GOT3 (cell line): ENCODE data around the gene GPC3.

ENCODE experiments used
- DNase-seq: peaks from one replicate; lab custom pipeline; 2025; ENCODE audit warnings: mixed read lengths; lab: John Stamatoyannopoulos, UW

The GPC3 gene

DNA sequence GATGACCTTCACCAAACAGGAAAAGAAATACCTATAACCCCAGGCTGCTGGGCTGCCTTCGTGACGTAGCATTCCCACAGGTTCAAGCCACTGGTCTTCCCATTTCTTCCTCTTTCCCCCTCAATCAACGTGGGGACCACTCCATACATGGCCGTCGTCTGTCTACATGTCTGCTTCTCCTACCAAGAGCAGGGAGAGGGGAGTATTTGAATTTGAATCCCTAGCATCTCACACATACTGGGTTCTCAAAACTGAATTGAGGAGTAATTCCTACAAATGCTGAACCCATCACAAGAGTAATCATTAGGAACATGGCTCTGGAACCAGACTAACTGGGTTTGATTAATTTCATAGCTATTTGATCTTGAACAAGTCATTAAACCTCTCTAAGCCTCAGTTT is 17.3 kb downstream of the GPC3 start:
- DNase-seq: no peak

DNA sequence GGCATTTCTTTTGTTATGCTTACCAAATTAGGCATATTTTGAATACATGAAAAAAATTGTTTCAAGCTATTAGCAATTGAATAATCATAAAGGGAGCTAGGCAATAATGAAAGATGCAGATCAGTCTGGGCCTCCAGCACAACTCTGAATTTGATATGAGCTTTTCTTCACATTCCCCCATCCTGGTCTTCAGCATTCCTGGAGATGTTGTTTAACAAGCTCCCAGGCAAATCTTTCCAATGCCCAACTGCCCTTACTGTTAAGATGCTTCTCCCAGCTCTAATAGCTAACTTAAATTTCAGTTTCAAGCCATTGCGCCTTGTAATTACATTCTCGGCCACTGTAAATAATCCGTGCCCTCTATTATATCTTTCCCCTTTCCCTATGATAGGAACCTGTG is 19.2 kb downstream of the GPC3 start:
- no peak for DNase-seq

DNA sequence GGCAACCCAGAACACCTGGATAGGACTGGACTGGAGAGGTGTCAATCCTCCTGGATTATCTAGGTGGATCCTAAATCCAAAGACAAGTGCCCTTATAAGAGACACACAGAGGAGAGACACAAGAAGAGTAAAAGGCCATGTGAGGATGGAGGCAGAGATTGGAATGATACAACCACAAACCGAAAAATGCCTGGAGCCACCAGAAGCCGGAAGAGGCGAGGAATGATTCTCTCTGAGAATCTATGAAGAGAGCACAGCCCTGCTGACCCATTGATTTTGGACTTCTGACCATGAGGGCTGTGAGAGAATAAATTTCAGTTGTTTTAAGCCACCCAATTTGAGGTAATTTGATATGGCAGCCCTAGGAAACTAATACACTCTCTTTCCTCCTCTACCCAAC is 20.1 kb downstream of the GPC3 start:
- no peak for DNase-seq

DNA sequence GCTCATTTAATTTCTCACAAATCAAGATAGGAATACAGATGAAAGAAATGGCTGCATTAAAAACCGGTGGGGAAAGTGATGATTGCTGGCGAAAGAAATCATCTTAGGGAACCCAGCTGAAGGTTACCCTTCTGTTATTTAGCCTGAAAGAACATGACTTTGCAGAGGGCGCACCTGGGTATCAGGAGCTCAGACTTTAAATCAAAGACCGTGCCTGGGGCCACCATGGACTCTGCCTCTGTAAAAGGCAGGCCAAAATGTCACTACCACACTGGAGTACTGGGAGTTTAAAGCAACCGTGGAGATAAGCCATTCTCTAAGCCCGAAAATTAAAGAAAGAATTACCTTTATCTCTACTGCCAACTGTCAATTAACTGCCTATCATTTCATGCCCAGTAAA is 24.3 kb downstream of the GPC3 start:
- DNase-seq: no peak

DNA sequence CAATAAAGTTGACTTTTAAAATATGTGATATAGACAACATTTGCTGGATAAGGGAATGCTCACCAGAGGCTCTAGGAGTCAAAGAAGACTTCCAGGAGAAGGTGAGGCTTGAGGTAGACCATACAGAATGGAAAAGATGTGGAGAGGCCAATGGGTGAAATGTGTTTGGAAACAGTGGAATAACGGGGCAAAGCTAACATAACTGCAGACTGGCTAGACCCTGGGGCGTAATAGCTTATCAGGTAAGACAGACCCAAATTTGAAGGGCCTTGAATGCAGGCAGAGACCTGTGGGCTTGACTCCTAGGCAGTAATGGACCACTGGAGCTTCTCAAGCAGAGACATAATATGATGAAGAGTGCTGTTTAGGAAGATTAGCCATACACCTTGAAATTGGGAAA is 25.4 kb downstream of the GPC3 start:
- no peak for DNase-seq

DNA sequence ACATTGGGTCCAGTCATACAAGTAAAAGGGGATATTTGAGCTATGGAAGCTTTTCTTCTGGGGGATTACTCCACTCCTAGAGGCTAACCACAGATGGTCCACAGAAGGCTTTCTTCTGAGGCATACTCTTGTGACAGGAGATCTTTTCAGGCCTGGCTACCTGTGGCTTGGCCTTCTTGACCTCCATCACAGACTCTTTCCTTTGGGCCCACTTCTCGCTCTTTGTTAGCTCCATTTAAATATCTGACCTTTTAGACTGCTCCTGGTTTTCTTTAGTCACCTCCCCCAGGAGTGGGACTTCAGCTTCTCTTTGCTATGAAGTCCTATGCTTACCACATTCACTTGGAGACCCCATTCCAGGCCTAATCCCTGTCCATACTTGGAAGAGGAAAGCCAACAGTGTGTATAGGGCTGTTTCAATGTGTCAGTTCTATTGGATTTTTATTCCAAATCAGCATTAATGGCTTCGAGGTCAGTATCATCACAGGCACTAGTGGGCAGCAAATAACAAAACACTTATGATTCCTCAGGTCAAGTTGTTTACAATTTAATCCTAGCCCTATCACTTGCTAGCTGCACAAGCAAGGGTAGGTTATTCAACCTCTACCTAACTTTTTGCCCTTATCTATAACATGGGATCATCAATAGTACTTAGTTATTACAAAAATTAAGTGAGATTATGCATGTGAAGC is 26.3 kb downstream of the GPC3 start:
- DNase-seq: no peak

DNA sequence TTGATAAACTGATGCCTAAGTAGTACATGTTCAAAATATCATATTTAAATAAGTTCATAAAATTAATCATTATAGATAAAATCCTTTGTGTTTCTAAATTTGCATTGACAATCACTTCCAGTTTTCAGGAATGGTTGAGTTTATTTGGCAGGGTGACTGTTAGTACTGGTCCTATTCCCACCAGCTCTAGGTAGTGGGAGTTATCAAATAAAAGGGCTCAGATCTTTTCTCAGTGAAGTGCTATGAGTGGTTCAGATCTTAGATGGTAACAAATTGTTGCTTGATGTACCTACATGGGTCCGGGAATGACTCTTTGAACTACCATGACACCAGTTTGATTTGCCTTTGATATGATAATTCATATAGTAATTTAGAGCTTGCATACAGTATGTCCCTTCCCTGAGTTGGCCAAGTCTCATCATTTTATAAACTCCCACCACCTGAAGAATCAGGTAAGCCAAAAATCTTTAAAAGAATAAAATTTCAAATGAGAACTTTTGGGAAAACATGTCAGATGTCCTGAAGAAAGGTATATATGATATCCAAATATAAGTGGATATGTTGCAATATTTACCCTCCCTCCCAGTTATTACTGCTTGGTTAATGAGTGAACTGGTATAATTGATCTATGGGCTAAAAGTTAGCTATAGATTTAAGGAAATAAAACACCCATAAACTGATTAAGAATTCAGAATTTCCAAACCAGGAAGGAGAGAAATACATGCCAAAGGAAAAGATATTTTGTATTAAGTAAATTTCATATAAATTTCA is 28.6 kb downstream of the GPC3 start:
- no peak for DNase-seq

DNA sequence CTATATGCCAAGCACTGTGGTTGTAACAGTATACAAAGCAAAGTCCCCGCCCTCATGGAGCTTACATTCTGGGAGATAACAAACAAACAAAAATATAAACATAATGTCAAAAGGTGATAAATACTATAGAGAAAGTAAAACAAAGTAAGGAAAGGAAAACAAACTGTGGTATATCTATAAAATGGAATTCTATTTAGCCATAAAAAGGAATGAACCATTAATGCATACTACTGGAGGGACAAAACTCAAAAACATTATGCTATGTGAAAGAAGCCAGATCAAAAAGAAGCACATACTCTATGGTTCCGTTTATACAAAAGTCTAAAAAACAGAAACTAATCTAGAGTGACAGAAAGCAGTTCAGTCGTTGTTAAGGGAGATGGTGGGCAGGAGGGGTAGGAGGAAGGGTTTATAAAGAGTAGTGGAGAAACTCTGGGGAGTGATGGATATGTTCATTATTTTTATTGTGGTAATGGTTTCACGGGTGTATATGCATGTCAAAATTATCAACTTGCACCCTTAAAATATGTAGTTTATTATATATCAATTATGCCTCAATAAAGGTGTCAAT is 31.5 kb downstream of the GPC3 start:
- no peak for DNase-seq

DNA sequence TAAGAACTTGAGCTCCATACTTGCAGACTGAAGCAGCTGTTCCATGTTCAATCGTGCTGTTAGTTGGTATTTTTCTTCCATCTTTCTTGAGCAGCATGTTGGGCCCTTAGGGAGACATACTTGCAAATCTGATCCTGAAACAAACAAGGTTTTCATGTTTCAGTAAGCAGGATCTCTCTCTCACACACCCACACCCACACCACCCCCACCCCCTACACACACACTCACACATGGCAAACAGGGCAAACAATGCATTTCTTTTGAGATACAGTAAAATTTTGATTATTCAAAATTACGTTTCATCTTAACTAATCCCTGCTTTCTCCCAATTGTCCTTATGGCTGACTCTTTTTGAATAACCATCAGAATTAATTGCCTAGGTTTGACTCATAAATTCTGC is 32.3 kb downstream of the GPC3 start:
- DNase-seq: no peak

DNA sequence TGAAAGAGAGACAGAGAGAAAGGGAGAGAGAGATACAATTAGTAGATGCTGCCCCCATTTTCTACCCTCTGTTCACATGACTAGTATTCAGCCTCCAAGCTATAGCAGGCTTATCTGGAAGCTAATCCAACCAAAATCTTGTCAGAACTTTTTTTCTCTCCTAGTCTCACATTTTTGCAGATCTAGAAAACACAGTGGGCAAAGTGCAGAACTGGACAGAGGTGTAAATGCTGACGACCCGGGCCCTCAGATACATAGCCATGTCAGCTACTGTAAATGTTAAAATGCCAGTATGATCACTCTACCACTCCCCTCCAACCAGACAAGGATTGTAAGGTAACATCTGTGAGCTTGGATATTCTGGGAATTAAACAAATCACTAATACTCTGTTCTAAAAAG is 34.3 kb downstream of the GPC3 start:
- DNase-seq: no peak

DNA sequence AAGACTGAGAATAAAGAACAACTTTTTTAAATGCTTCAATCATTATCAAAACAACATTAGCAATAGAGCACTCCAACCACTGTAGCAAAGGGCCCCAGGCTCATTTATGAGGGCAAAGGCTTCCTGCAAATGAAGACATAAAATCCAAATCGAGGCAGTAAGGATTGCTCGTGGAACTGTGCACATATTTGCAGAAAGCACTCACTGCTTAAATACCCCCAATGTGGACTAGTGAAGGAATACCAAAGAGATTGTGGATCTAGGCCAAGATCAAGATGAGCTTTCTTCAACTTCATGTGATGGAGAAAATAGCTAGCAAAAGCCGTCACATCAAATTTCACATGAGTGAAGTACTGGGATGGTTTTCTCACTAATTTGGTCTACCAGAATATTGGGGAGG is 35.2 kb downstream of the GPC3 start:
- DNase-seq: no peak

DNA sequence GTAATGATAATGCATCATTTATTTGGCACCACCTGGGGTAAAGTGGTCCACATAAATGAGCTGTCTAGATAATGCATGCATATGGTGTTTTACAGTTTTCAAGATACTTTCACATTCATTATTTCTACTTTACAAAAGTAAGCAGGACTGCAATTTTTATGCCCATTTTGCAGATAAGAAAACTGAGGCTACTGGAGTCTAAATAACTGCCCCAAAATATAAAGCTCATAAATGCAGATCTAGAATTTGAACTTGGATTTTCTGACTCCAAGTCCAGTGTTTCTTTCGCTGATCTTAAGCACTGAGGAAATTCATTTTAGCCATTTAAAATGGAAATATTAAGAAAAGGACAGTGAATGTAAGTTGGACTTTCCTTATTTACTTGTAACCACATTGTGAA is 36.5 kb downstream of the GPC3 start:
- DNase-seq: no peak

DNA sequence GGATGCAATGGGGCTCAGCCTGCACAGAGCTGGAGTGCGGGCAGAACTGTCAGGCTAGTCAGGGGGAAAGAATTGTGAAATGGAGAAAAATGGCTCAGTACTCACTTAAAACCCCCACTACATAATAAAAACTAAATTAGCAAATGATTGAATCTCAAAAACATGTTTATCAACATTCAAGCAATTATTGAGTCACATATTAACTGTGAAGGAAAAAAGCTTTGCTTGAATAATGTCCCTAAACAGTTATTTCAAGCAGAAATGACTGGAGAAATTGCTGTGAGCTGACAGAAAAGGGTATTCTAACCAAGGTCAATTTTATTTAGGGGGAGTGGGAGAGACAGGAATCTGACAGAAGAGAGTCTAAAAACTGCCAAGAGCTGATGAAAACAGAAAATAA is 37.4 kb downstream of the GPC3 start:
- DNase-seq: no peak

DNA sequence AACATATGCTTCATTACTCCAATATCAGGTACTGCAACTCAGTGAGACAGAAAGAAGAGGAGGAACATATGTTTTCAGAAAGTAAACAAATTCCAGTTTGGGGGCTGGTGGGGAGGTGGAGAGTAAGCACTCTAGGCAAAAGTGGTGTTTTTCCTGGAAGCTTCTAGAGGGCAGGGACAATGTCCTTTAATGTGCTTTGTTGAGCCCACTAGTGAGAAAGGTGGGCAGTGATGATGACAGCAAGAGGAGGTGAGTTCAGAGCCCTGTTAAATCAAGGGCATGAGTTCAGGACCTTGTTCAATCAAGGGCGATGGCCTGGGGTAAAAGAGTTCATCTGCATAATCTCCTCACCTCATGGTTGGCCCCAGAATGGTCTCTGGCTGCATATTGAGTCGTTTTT is 38.4 kb downstream of the GPC3 start:
- no peak for DNase-seq

DNA sequence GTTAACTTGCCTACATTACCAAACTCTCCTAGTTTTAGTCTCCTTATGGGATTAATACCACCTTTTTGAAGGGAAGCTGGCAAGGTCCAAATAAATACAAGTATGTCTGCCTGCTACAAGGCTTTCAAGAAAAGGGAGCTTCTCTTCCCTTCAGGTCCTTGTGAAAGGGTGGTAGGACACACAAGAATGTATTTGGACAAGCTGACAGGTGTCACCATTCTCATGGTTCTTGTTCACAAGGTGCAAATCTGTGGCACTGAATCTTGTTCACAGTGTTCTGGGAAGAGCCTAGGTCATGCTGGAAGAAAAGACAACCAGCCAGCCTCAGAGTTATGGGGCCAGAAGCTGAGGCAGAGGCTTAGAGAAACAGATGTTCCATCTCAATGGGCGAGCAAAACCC is 41.9 kb downstream of the GPC3 start:
- DNase-seq: no peak

DNA sequence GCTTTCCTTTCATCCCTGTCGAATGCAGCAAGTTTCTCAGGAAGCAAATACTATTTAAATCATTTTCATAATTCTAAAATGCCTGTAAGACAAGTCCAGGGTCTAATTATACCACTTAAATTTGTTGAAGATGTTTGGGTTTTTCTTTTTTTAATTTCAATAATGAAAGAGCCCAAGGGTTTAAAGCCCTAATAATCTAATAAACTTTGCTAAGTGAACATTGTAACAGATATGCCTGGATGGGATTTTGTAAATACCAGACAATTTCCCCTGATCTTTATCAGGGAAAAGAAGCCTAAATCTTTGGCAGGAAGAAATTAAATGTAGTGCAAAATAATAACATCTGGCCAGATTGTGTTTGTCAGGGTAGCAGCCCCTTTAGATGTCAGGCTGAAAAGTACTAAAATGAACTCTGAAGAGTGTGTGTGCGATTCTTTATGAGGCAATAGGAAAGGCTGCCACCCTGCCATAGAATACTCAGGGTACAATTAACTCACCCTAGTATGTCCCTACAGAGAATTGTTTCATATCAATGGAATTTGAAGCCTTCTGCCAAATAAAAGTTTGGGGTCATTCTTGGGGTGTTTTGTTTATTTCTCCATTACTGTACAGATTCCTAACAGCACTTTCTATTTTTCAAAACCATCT is 45.6 kb downstream of the GPC3 start:
- no peak for DNase-seq

DNA sequence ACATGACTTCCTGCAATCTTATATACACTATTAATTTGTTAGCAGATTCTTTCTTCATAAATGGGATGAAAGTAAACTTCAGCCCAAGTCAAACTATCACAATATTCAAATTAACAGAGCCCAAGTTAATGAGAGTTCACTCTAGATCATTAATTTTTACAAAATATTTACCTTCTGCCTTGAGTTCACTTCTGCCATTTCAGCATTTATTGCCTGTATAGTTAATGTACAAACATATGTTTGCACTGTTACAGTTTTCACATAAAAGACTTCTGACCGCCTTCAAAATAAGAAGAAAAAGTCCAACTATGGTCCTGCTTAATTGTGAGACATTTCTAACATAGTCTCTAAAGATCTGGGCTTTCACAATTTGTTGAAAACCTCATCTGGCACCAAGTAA is 46.9 kb downstream of the GPC3 start:
- no peak for DNase-seq

DNA sequence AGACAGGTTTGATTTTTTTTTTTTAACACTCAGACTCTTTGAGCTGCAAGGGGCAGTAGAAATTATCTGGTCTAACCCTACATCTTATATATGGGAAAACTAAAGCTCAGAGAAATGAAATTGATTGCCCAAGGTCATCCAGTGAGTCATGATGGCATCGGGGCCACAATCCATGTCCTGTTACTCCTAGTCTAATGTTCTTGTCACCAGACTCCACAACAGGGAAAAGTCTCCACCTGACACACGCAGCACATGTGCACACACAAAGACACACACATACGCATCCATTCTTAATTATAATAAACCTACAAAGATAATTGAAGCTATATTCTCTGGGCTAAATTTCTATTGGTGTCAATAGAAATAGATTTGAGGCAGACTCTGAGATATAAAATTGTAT is 48.4 kb downstream of the GPC3 start:
- no peak for DNase-seq

DNA sequence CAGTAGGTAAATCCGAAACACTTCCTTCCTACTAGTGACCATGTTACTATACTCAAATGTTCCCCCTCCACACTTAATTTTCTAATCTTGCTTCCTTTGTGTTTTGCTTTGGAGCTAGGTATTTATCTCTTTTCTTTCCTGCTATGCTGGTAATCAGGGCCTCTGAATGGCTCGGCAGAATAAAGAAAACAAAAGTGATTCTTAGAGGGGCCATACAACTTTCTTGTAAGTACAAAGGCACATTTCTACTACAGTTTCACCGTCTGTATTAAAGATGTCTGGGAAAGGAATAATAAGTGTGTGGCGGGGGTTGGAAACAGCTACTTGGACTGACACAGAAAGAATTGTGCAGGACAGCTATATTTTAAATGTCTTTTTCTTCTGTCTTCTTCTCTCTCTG is 50.3 kb downstream of the GPC3 start:
- no peak for DNase-seq

DNA sequence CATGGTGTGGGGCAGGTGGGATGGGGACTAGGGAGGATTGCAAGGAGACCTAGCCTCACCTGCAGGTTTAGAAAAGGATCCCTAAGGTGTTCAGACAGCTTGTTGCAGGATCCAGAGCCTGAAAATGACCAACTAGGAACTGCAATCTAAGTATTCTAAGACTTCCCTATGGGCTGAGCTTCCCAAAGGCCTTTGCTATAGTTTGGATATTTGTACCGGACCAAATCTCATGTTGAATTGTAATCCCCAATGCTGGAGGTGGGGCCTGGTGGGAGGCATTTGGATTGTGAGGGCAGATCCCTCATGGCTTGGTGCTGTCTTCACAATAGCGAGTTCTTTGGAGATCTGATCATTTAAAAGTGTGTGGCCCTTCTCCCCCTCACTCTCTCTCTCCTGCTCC is 52.1 kb downstream of the GPC3 start:
- DNase-seq: no peak

DNA sequence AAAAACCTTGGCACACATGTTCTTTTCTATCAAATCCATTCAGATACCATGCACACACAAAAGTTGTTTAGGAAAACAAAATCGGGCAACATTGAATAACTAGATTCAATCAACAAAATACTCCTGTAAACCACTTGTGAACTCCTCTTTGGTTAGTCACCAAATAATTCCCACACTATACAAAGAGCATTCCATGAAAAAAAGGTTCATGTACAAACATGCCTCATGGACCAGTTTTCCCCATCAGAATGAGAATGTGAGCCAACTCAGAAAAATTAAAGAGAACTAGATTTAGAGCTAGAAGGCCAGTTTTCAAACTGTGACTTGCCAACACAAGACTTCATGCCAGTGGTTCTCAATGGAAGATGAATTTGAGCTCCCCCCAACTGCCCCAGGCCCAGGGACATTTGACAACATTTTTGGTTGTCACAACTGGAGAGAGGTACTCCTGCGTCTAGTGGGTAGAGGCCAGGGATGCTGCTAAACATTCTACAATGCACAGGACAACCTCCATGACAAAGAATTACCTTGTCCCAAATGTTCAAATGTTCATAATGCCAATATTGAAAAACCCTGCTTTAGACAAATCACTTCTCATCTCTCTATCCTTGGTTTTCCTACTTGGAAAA is 55.4 kb downstream of the GPC3 start:
- no peak for DNase-seq

DNA sequence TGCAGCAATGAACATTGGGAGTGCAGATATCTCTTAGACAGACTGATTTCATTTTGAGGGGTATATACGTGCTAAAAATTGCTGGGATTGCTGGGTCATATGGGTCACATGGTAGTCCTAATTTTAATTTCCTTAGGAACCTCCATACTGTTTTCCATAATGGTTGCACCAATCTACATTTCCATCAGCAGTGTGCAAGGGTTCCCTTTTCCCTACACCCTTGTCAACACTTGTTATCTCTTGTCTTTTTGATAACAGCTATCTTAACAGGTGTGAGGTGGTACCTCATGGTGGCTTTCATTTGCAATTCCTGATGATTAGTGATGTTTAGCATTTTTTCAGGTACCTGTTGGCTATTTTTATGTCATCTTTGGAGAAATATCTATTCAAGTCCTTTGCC is 57.0 kb downstream of the GPC3 start:
- DNase-seq: no peak

DNA sequence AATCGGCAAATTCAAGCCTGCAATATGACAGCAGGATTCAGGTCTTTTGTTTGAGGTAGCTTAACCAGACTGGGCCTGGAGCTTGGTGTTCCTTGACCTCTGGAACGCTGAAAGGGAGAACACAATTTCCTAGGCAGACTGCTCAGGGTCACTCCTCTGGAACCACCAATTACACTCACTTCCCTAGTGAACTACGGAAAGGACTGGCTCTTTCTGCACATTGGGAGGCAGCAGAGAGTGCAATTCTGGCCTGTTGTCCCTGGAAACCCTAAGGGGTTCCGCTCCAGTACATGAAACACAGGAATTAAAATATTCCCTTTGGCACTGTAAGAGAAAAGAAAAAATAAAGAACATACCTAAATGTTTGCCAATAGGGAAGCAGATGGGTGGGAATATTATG is 58.6 kb downstream of the GPC3 start:
- DNase-seq: no peak
